ENCODE measurements around the gene PLA1A.

DNA sequence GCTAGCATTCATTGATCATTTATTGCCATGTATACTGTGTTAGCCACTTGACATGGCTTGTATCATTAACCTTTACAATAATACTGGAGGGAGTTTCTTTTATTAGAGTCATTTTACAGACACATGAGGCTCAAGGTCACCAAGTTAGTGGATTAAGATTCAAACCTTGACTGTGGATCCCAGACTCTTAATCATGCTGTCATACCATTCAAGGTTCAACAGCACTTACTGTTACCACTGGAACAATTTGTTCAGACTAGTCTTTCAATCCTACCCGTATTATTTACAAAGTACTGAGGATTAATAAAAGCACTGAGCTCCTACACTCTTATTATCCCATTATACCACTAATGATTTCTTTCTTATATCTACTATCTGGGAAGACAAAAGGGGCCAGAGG, 78.3 kb downstream of the PLA1A start:
- TF ChIP-seq, protein P1, sequence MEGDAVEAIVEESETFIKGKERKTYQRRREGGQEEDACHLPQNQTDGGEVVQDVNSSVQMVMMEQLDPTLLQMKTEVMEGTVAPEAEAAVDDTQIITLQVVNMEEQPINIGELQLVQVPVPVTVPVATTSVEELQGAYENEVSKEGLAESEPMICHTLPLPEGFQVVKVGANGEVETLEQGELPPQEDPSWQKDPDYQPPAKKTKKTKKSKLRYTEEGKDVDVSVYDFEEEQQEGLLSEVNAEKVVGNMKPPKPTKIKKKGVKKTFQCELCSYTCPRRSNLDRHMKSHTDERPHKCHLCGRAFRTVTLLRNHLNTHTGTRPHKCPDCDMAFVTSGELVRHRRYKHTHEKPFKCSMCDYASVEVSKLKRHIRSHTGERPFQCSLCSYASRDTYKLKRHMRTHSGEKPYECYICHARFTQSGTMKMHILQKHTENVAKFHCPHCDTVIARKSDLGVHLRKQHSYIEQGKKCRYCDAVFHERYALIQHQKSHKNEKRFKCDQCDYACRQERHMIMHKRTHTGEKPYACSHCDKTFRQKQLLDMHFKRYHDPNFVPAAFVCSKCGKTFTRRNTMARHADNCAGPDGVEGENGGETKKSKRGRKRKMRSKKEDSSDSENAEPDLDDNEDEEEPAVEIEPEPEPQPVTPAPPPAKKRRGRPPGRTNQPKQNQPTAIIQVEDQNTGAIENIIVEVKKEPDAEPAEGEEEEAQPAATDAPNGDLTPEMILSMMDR (IDR thresholded peaks at IDR 0.05) = no peak
- no peak for TF ChIP-seq POLR2A (IDR thresholded peaks at IDR 0.05)
- TF ChIP-seq POLR2AphosphoS5 (IDR thresholded peaks at IDR 0.05; ENCODE audit: insufficient read depth in 1 of 2, low read depth in 1 of 2) = no peak
